Spleen (tissue), 11 donors: ENCODE results near the gene EIF5A. TPM values are rescaled to one million over a fixed set of nuclear protein-coding genes. Genes with fewer than 3 reads are reported as not detected.

Source experiments
- DNase-seq: peaks from one replicate; pipeline ENCODE4 v3.0.0-alpha.2; 2020
- H3K27ac ChIP-seq, 8 donors: fragments of 200-600 bp; sonication (generic) in 7 of 8; 1 replicate in 4 of 8; 2 replicates in 4 of 8; pipeline versions ENCODE4 v1.5.0 to v1.8.0; 2016 to 2021; ENCODE audit warnings: inconsistent platforms in 4 of 8, mild to moderate bottlenecking in 4 of 8, moderate library complexity in 1 of 8
- H3K27me3 ChIP-seq, 7 donors: fragments of 200-600 bp; sonication (generic) in 6 of 7; replicated peaks in 1 of 7; 1 replicate in 4 of 7; 2 replicates in 3 of 7; pipeline versions ENCODE4 v1.5.0 to v1.8.0; 2016 to 2021; ENCODE audit warnings: inconsistent platforms in 3 of 7, mild to moderate bottlenecking in 1 of 7
- H3K36me3 ChIP-seq, 6 donors: fragments of 200-600 bp; sonication (generic) in 5 of 6; 1 replicate in 4 of 6; 2 replicates in 2 of 6; pipeline versions ENCODE4 v1.5.0 to v1.8.0; 2016 to 2021; ENCODE audit warnings: inconsistent platforms in 2 of 6
- H3K4me1 ChIP-seq, 6 donors: fragments of 200-600 bp; sonication (generic) in 5 of 6; 1 replicate in 3 of 6; 2 replicates in 3 of 6; pipeline versions ENCODE4 v1.5.0 to v1.8.0; 2016 to 2021; ENCODE audit warnings: inconsistent platforms in 3 of 6
- H3K4me3 ChIP-seq, 8 donors: fragments of 200-600 bp; sonication (generic) in 7 of 8; 1 replicate in 4 of 8; 2 replicates in 4 of 8; pipeline versions ENCODE4 v1.5.0 to v1.8.0; 2016 to 2021; ENCODE audit warnings: inconsistent platforms in 4 of 8, mild to moderate bottlenecking in 4 of 8, moderate library complexity in 2 of 8
- H3K9me3 ChIP-seq, 8 donors: fragments of 200-600 bp; sonication (generic) in 7 of 8; 1 replicate in 4 of 8; 2 replicates in 4 of 8; pipeline versions ENCODE4 v1.5.0 to v1.8.0; 2016 to 2021; ENCODE audit warnings: inconsistent platforms in 4 of 8
- CTCF ChIP-seq, 11 experiments: fragments of 200-600 bp in 7 of 11; fragments of 450-650 bp in 4 of 11; sonication (generic) in 4 of 11; IDR thresholded peaks in 8 of 11; conservative IDR thresholded peaks in 3 of 11; 1 replicate in 7 of 11; 2 replicates in 4 of 11; pipeline versions ENCODE4 v1.4.0 to v1.8.0; 2016 to 2021; ENCODE audit warnings: antibody characterized with exemption in 11 of 11, inconsistent platforms in 4 of 11, mild to moderate bottlenecking in 1 of 11
- POLR2A ChIP-seq, 3 donors: fragments of 450-650 bp; IDR thresholded peaks; one replicate each; pipeline ENCODE4 v1.5.1; 2017; ENCODE audit warnings: antibody characterized with exemption in 3 of 3, mild to moderate bottlenecking in 1 of 3
- POLR2AphosphoS5 ChIP-seq, 3 donors: sonication (generic); formaldehyde crosslinking; IDR thresholded peaks; one replicate each; pipeline ENCODE4 v1.5.1; 2017; ENCODE audit warnings: antibody characterized with exemption in 3 of 3
- WGBS, 5 donors: extraction: QIAGEN DNeasy Blood & Tissue Kit in 3 of 5; methylation state at CpG; one replicate each; pipeline versions ENCODE4 v1.1.5 to v1.1.7; 2013 to 2018; 5-methylcytosine and 5-hydroxymethylcytosine counted together
- intact Hi-C: fragments of 100-400 bp; cut with DNase I; formaldehyde crosslinking; loops from one replicate; pipeline ENCODE4 v1.15.0; 2023; ENCODE audit warnings: low total_unique reads
- polyA plus RNA-seq, 3 donors: library from polyadenylated mRNA; stranded (reverse); fragments of 200-250 nt; gene quantifications; one replicate each; pipeline ENCODE4 v1.2.1, GENCODE V29; 2013
- total RNA-seq, 7 donors: library from RNA; depleted of rRNA in 3 of 7; stranded (reverse); fragments of >200 nt in 3 of 7; fragmentation: NEBNext Ultra II Directional in 4 of 7; extraction: Animal tissue kit (Norgen Biotek cat#: 25700) in 4 of 7; gene quantifications; one replicate each; pipeline versions ENCODE4 v1.1.0 to v1.2.1, GENCODE V29; 2016 to 2021
- donor health status: healthy with polysubstance abuse.
- donor health status: DM: no; HTN: no; CAD: no; lungs with moderate emphysema.
- donor health status: DM: no; HTN: no; CAD: no.
- donor health status: Bipolar disorder and iron deficiency.
- donor health status: healthy.
- donor health status: DM: no; HTN: no; CAD: no.
- donor health status: DM: yes; HTN: yes; CAD: no.

The EIF5A gene
- total and polyA plus RNA-seq, 10 donors = 117 to 426 (median 268) TPM

GRCh38 chr17:7289256-7290032 is 18.0 kb upstream of the EIF5A start:
- Histone ChIP-seq H3K27me3 (peaks cover 0 to 95% (median 18%) of the 10 kb centered on the region in 7 donors), H3K4me3 (no peak overlapping the region), H3K27ac (no peak overlapping the region), H3K36me3 (no peaks in the 10 kb centered on the region), H3K9me3 (no peaks in the 10 kb centered on the region), H3K4me1 (peaks cover 0 to 15% (median 8%) of the 10 kb centered on the region in 6 donors)
- DNase-seq = no peak
- TF ChIP-seq CTCF (IDR thresholded peaks at IDR 0.05 in 8 of 11, conservative IDR thresholded peaks at IDR 0.05 in 3 of 11) (no peak), POLR2AphosphoS5 (IDR thresholded peaks at IDR 0.05) (no peak), POLR2A (IDR thresholded peaks at IDR 0.05) (no peak)
- WGBS, 5 donors = 86 to 90% (median 88%) methylated on average over 15 to 18 of the region's 18 CpGs
- intact Hi-C loops = loop anchor here (10.0 kb wide), 1 partner anchor 55 kb away; no protein-coding TSS in a partner anchor

GRCh38 chr17:7290166-7290565 is 17.3 kb upstream of the EIF5A start:
- Histone ChIP-seq H3K27me3 (peaks cover 0 to 95% (median 25%) of the 10 kb centered on the region in 7 donors), H3K4me1 (peaks cover 6 to 22% (median 15%) of the 10 kb centered on the region in 6 donors), H3K9me3 (no peaks in the 10 kb centered on the region), H3K27ac (no peak overlapping the region), H3K4me3 (no peak overlapping the region), H3K36me3 (no peaks in the 10 kb centered on the region)
- DNase-seq = no peak
- WGBS, 5 donors = 88 to 93% (median 92%) methylated on average over 19 of the region's 19 CpGs
- TF ChIP-seq CTCF (IDR thresholded peaks at IDR 0.05 in 8 of 11, conservative IDR thresholded peaks at IDR 0.05 in 3 of 11) (no peak), POLR2AphosphoS5 (IDR thresholded peaks at IDR 0.05) (no peak), POLR2A (IDR thresholded peaks at IDR 0.05) (no peak)
- intact Hi-C loops = loop anchor here (10.0 kb wide), 1 partner anchor 55 kb away; no protein-coding TSS in a partner anchor

- no peak for TF ChIP-seq POLR2A (IDR thresholded peaks at IDR 0.05)
- no peak for TF ChIP-seq POLR2AphosphoS5 (IDR thresholded peaks at IDR 0.05)
- no peak for TF ChIP-seq CTCF (IDR thresholded peaks at IDR 0.05 in 8 of 11, conservative IDR thresholded peaks at IDR 0.05 in 3 of 11)
- 73 to 90% (median 84%) methylated on average over 11 of the region's 11 CpGs for WGBS, 5 donors
- Histone ChIP-seq H3K4me1 (peaks cover 8 to 27% (median 21%) of the 10 kb centered on the region in 6 donors), H3K36me3 (no peaks in the 10 kb centered on the region), H3K9me3 (no peaks in the 10 kb centered on the region), H3K27ac (no peak overlapping the region), H3K4me3 (no peak overlapping the region), H3K27me3 (peaks cover 0 to 95% (median 30%) of the 10 kb centered on the region in 7 donors)
- no peak for DNase-seq
- intact Hi-C loops = loop anchor here (10.0 kb wide), 1 partner anchor 54 kb away; no protein-coding TSS in a partner anchor
Measured at GRCh38 chr17:7290685-7291084, 16.7 kb upstream of the EIF5A start.

- H3K4me3 ChIP-seq = no peak overlapping the region
- no peaks in the 10 kb centered on the region for H3K36me3 ChIP-seq
- peaks cover 17 to 40% (median 33%) of the 10 kb centered on the region in 6 donors for H3K4me1 ChIP-seq
- TF ChIP-seq CTCF (IDR thresholded peaks at IDR 0.05 in 8 of 11, conservative IDR thresholded peaks at IDR 0.05 in 3 of 11) = no peak
- TF ChIP-seq POLR2AphosphoS5 (IDR thresholded peaks at IDR 0.05) = no peak
- TF ChIP-seq POLR2A (IDR thresholded peaks at IDR 0.05) = no peak
- H3K9me3 ChIP-seq = no peaks in the 10 kb centered on the region
- peaks cover 0 to 96% (median 38%) of the 10 kb centered on the region in 7 donors for H3K27me3 ChIP-seq
- intact Hi-C loops = loop anchor here (10.0 kb wide), 1 partner anchor 53 kb away; no protein-coding TSS in a partner anchor
- DNase-seq = no peak
- 33 to 95% (median 83%) methylated on average over 1 to 2 of the region's 2 CpGs for WGBS, 5 donors
- H3K27ac ChIP-seq = no peak overlapping the region
Measured at GRCh38 chr17:7292194-7292593, 15.2 kb upstream of the EIF5A start.
